Mesendoderm (in vitro differentiated cells): ENCODE measurements around the gene RAB31.
A peak's percentile ranks its signal among the peaks of the same experiment; 100 is the strongest.

ENCODE experiments used
- DNase-seq: peaks from one replicate; pipeline ENCODE4 v3.0.0; 2013
- H2AK5ac ChIP-seq: 2 replicates; pipeline ENCODE4 v1.6.1; 2013; ENCODE audit warnings: low read length, inconsistent platforms
- H2BK120ac ChIP-seq: 2 replicates; pipeline ENCODE4 v1.6.1; 2013; ENCODE audit warnings: low read depth, mild to moderate bottlenecking, low read length, moderate library complexity, mixed read lengths
- H2BK15ac ChIP-seq: replicated peaks from 2 replicates; pipeline ENCODE4 v1.6.1; 2013; ENCODE audit warnings: low read depth, mild to moderate bottlenecking, moderate library complexity
- H2BK5ac ChIP-seq: 2 replicates; pipeline ENCODE4 v1.6.1; 2013; ENCODE audit warnings: low read length, inconsistent platforms
- H3K18ac ChIP-seq: 2 replicates; pipeline ENCODE4 v1.6.1; 2013; ENCODE audit warnings: mild to moderate bottlenecking, low read length, mixed read lengths
- H3K23ac ChIP-seq: one replicate; pipeline ENCODE4 v1.6.1; 2013; ENCODE audit warnings: low read length
- H3K27ac ChIP-seq: 2 replicates; pipeline ENCODE4 v1.5.1; 2013; ENCODE audit warnings: low read depth, mild to moderate bottlenecking, inconsistent platforms, low read length, moderate library complexity
- H3K27me3 ChIP-seq: 2 replicates; pipeline ENCODE4 v1.6.1; 2013; ENCODE audit warnings: low read length, control low read depth, mild to moderate bottlenecking, inconsistent platforms; ENCODE audit not compliant: insufficient read depth, poor library complexity
- H3K36me3 ChIP-seq: 2 replicates; pipeline ENCODE4 v1.6.1; 2013; ENCODE audit warnings: low read length, inconsistent platforms; ENCODE audit not compliant: control insufficient read depth, insufficient read depth
- H3K4ac ChIP-seq: one replicate; pipeline ENCODE4 v1.6.1; 2013; ENCODE audit warnings: low read depth, mild to moderate bottlenecking, low read length, moderate library complexity
- H3K4me1 ChIP-seq: 2 replicates; pipeline ENCODE4 v1.6.1; 2013; ENCODE audit warnings: low read depth, low read length, inconsistent platforms; ENCODE audit not compliant: control insufficient read depth
- H3K4me2 ChIP-seq: 2 replicates; pipeline ENCODE4 v1.6.1; 2013; ENCODE audit warnings: low read length
- H3K4me3 ChIP-seq: 2 replicates; pipeline ENCODE4 v1.5.1; 2013; ENCODE audit warnings: mild to moderate bottlenecking, low read length
- H3K56ac ChIP-seq: one replicate; pipeline ENCODE4 v1.6.1; 2013; ENCODE audit warnings: low read length
- H3K79me1 ChIP-seq: 2 replicates; pipeline ENCODE4 v1.6.1; 2013; ENCODE audit warnings: low read length, inconsistent platforms
- H3K79me2 ChIP-seq: 2 replicates; pipeline ENCODE4 v1.6.1; 2013; ENCODE audit warnings: mild to moderate bottlenecking, low read length; ENCODE audit not compliant: control insufficient read depth, insufficient read depth
- H3K9ac ChIP-seq: 2 replicates; pipeline ENCODE4 v1.6.1; 2013; ENCODE audit warnings: low read length, inconsistent platforms
- H4K5ac ChIP-seq: one replicate; pipeline ENCODE4 v1.6.1; 2013; ENCODE audit warnings: low read length
- H4K8ac ChIP-seq: one replicate; pipeline ENCODE4 v1.6.1; 2013; ENCODE audit warnings: low read depth, mild to moderate bottlenecking, control low read depth, low read length, moderate library complexity
- WGBS: extraction: QIAGEN DNeasy Blood & Tissue Kit; methylation state at CpG from one replicate; pipeline ENCODE4 v1.1.7; 2013; ENCODE audit warnings: low lambda C conversion rate, missing lambda C conversion rate; ENCODE audit not compliant: insufficient coverage; ENCODE audit errors: extremely low coverage; 5-methylcytosine and 5-hydroxymethylcytosine counted together

RAB31 gene

GRCh38 chr18:9848170-9848879 lies 140.2 kb downstream of the RAB31 start:
- Histone ChIP-seq H2AK5ac (no peak overlapping the region), H3K4ac (no peak overlapping the region), H2BK5ac (no peak overlapping the region), H3K4me3 (no peak overlapping the region), H3K27me3 (no peaks in the 10 kb centered on the region), H2BK120ac (no peak overlapping the region), H3K56ac (no peak overlapping the region), H3K79me2 (no peaks in the 10 kb centered on the region), H3K79me1 (no peaks in the 10 kb centered on the region), H3K9ac (no peak overlapping the region), H3K4me1 (no peaks in the 10 kb centered on the region), H4K5ac (no peak overlapping the region), H3K18ac (no peak overlapping the region), H3K23ac (no peak overlapping the region), H3K27ac (no peak overlapping the region), H3K36me3 (no peaks in the 10 kb centered on the region), H3K4me2 (no peak overlapping the region), H2BK15ac (no peak overlapping the region), H4K8ac (no peak overlapping the region)
- no peak for DNase-seq
- no CpG with 5 or more reads among the region's 5 CpGs for WGBS

DNA sequence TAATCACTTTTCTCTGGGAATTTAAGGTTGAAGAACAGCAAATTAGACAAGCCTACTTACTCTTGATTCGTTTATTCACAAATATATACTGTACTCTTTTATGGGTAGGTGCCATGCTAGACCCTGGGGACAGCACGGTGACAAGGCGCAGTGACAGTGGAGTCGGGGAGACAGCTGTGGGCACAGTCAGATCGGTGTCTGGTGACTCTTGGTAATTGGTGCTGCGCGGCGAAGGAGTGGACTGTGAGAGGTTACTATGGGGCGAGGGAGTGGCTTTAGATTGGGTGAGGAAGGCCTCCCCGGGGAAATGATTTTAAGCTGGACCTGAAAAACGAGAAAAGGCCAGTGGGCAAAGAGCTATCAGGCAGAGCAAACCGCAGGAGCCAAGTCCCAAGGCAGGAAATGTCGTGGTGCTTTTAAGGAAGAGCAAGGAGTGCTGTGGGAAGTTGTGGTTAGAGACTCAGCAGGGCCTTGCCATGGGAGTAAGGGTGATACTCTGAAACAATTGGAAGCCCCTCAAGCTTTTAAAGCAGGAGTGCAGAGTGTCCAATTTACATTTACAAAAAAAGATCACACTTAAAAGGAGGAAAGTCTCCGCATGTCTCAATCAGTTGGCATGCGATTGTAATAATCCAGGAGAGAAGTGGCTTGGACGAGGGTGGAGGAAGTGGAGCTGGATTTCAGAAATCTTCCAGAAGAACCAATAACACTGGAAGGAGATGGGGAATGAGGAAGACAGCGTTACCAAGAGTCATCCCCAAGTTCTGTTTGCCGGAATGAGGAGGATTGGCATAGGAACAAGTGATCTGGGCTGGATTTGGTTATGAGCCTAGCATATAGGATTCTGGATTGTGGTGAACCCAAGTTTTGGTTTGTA lies 141.5 kb downstream of the RAB31 start:
- Histone ChIP-seq H2BK5ac (no peak overlapping the region), H3K36me3 (no peaks in the 10 kb centered on the region), H3K27me3 (no peaks in the 10 kb centered on the region), H3K56ac (no peak overlapping the region), H3K4ac (no peak overlapping the region), H3K23ac (no peak overlapping the region), H3K79me1 (no peaks in the 10 kb centered on the region), H3K79me2 (no peaks in the 10 kb centered on the region), H3K27ac (no peak overlapping the region), H3K4me1 (no peaks in the 10 kb centered on the region), H2BK15ac (no peak overlapping the region), H4K5ac (no peak overlapping the region), H4K8ac (no peak overlapping the region), H3K4me2 (no peak overlapping the region), H3K4me3 (no peak overlapping the region), H2AK5ac (no peak overlapping the region), H3K18ac (no peak overlapping the region), H2BK120ac (no peak overlapping the region), H3K9ac (no peak overlapping the region)
- DNase-seq = peak; percentile 40
- no CpG with 5 or more reads among the region's 18 CpGs for WGBS

GRCh38 chr18:9850309-9850708 lies 142.2 kb downstream of the RAB31 start:
- H3K79me2 ChIP-seq = no peaks in the 10 kb centered on the region
- H3K4me1 ChIP-seq = no peaks in the 10 kb centered on the region
- no peak overlapping the region for H3K4ac ChIP-seq
- H3K79me1 ChIP-seq = no peaks in the 10 kb centered on the region
- H4K5ac ChIP-seq = no peak overlapping the region
- H3K27ac ChIP-seq = no peak overlapping the region
- no peak overlapping the region for H3K9ac ChIP-seq
- H2AK5ac ChIP-seq = no peak overlapping the region
- no peak overlapping the region for H3K4me3 ChIP-seq
- no peak overlapping the region for H3K56ac ChIP-seq
- no peak for DNase-seq
- WGBS = no CpG with 5 or more reads among the region's 3 CpGs
- H3K4me2 ChIP-seq = no peak overlapping the region
- H3K18ac ChIP-seq = no peak overlapping the region
- H3K27me3 ChIP-seq = no peaks in the 10 kb centered on the region
- no peak overlapping the region for H2BK120ac ChIP-seq
- no peak overlapping the region for H3K23ac ChIP-seq
- H2BK15ac ChIP-seq = no peak overlapping the region
- H3K36me3 ChIP-seq = no peaks in the 10 kb centered on the region
- H4K8ac ChIP-seq = no peak overlapping the region
- H2BK5ac ChIP-seq = no peak overlapping the region

DNA sequence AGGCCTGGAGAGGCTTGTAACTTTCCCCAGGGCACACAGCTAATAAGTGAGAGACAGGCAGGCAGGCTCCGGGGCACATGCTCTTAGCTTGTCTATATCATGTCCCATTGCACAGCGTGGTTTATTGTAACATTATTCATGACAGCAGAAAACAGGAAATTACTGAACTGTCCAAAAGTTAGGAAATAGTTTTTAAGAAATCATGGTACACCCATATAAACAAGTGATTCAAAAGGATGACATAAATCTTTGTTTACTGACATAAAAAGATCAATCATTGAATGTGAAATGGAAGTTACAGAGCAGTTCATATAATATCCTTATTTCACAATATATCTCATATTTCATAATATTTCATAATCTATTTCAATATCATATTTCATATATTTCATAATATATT lies 143.4 kb downstream of the RAB31 start:
- DNase-seq = no peak
- Histone ChIP-seq H3K4ac (no peak overlapping the region), H3K79me2 (no peaks in the 10 kb centered on the region), H2BK5ac (no peak overlapping the region), H3K4me1 (no peaks in the 10 kb centered on the region), H3K4me2 (no peak overlapping the region), H4K8ac (no peak overlapping the region), H3K79me1 (no peaks in the 10 kb centered on the region), H3K27ac (no peak overlapping the region), H3K9ac (no peak overlapping the region), H4K5ac (no peak overlapping the region), H3K56ac (no peak overlapping the region), H2AK5ac (no peak overlapping the region), H3K4me3 (no peak overlapping the region), H2BK120ac (no peak overlapping the region), H3K36me3 (no peaks in the 10 kb centered on the region), H3K27me3 (no peaks in the 10 kb centered on the region), H2BK15ac (no peak overlapping the region), H3K23ac (no peak overlapping the region), H3K18ac (no peak overlapping the region)
- WGBS = no CpG with 5 or more reads among the region's 2 CpGs

DNA sequence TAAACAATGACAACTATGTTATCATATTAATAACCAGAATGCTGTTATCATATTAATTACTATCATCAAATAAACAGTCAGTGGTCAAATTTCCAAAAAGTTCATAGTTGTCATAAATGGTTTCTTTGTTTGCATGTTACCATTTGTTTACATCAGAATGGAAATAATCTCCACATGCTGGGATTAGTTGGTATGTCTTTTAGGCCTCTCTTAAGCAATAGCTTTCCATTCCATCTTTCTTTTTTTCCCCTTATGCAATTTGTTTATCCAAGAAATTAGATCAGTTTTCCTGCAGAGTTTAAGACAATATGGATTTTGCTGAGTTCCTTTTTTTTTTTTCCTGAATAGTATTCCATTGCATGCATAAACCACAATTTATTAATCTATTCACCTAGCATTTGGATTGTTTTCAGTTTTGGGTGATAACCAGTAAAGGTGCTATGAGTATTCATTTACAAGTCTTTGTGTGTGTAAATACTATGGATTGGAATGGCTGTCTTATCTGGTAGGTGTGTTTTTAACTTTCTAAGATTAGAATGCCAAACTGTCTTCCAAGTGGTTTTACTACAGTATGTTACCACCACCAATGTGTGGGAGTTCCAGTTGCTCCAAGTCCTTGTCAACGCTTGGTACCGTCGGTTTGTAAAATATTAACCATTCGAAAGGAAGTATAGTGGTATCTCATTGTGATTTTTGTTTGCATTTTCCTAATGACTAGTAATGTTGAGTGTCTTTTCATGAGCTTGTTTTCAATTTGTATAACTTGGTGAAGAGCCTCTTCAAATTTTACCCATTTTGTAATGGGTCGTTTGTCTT lies 144.4 kb downstream of the RAB31 start:
- H3K4me3 ChIP-seq = no peak overlapping the region
- no peaks in the 10 kb centered on the region for H3K36me3 ChIP-seq
- no peak overlapping the region for H2BK120ac ChIP-seq
- H3K4me1 ChIP-seq = no peaks in the 10 kb centered on the region
- H4K5ac ChIP-seq = no peak overlapping the region
- DNase-seq = no peak
- H2BK5ac ChIP-seq = no peak overlapping the region
- no peaks in the 10 kb centered on the region for H3K79me2 ChIP-seq
- no peak overlapping the region for H4K8ac ChIP-seq
- no peak overlapping the region for H3K18ac ChIP-seq
- H3K23ac ChIP-seq = no peak overlapping the region
- no peak overlapping the region for H3K27ac ChIP-seq
- no peak overlapping the region for H3K4ac ChIP-seq
- H3K79me1 ChIP-seq = no peaks in the 10 kb centered on the region
- H3K4me2 ChIP-seq = no peak overlapping the region
- no peak overlapping the region for H2BK15ac ChIP-seq
- no peak overlapping the region for H3K56ac ChIP-seq
- no peak overlapping the region for H2AK5ac ChIP-seq
- no peaks in the 10 kb centered on the region for H3K27me3 ChIP-seq
- no peak overlapping the region for H3K9ac ChIP-seq
- no CpG with 5 or more reads among the region's 5 CpGs for WGBS
